Endothelial cell of umbilical vein (primary cell): ENCODE results near the gene TPP1. TPM values are rescaled to one million over a fixed set of nuclear protein-coding genes. Genes with fewer than 3 reads are reported as not detected.
A peak's percentile ranks its signal among the peaks of the same experiment; 100 is the strongest.

Experiments
- BruUV-seq: library from RNA; stranded (reverse); fragments of 400-500 nt; replicated peaks from 2 replicates; lab custom pipeline; 2021; lab: Mats Ljungman, UMichigan
- CTCF ChIA-PET: fragments of 300-600, 350-600 bp; sonication (Branson Sonifier 250); formaldehyde crosslinking; loops from one replicate; lab custom pipeline; 2021; ENCODE audit warnings: antibody characterized with exemption, inconsistent platforms; lab: Charles Lee
- POLR2A ChIA-PET: fragments of 300-600, 350-600 bp; sonication (Branson Sonifier 250); formaldehyde crosslinking; loops from one replicate; lab custom pipeline; 2021; ENCODE audit warnings: antibody characterized with exemption, inconsistent platforms; lab: Charles Lee
- DNase-seq: peaks from one replicate; pipeline ENCODE4 v3.0.0-alpha.2; 2011; ENCODE audit warnings: low read depth, low spot score
- FAIRE-seq: peaks from 2 replicates; lab custom pipeline; 2011; peaks lifted over from hg19 to GRCh38; lab: Jason Lieb, UNC
- H2AFZ ChIP-seq: 2 replicates; pipeline ENCODE4 v1.6.0; 2012; ENCODE audit warnings: low read depth, low read length, control low read depth, inconsistent platforms
- H3K27ac ChIP-seq: 2 replicates; pipeline ENCODE4 v1.5.1; 2011; ENCODE audit warnings: low read depth, mild to moderate bottlenecking, control low read depth, low read length, moderate library complexity; ENCODE audit not compliant: insufficient read depth
- H3K27me3 ChIP-seq, 2 experiments: 2 replicates each; pipeline versions ENCODE4 v1.6.0 to v1.6.1; 2011; ENCODE audit warnings: low read length in 2 of 2, mixed read lengths in 1 of 2; ENCODE audit not compliant: control insufficient read depth in 2 of 2, insufficient read depth in 2 of 2
- H3K36me3 ChIP-seq, 2 experiments: 2 replicates in 1 of 2; 3 replicates in 1 of 2; pipeline ENCODE4 v1.5.1; 2011; ENCODE audit warnings: low read length in 2 of 2, mild to moderate bottlenecking in 1 of 2, moderate library complexity in 1 of 2; ENCODE audit not compliant: control insufficient read depth in 2 of 2, insufficient read depth in 2 of 2; ENCODE audit errors: extremely low read depth in 1 of 2
- H3K4me1 ChIP-seq: 3 replicates; pipeline ENCODE4 v1.5.1; 2011; ENCODE audit warnings: mild to moderate bottlenecking, low read length; ENCODE audit not compliant: control insufficient read depth, insufficient read depth; ENCODE audit errors: extremely low read depth
- H3K4me2 ChIP-seq: 2 replicates; pipeline ENCODE4 v1.6.1; 2011; ENCODE audit warnings: low read length, control low read depth, mixed read lengths; ENCODE audit not compliant: insufficient read depth
- H3K4me3 ChIP-seq, 3 experiments: fragments of 200-600 bp in 1 of 3; sonication (generic), shearing (Covaris generic) in 1 of 3; replicated peaks in 1 of 3; 2 replicates each; pipeline ENCODE4 v1.5.1; 2011 to 2016; ENCODE audit warnings: control low read depth in 3 of 3, low read length in 3 of 3, mild to moderate bottlenecking in 2 of 3, inconsistent platforms in 1 of 3, low read depth in 1 of 3, moderate library complexity in 1 of 3; ENCODE audit not compliant: insufficient read depth in 1 of 3
- H3K79me2 ChIP-seq: 2 replicates; pipeline ENCODE4 v1.6.0; 2012; ENCODE audit warnings: low read length, inconsistent platforms; ENCODE audit not compliant: control insufficient read depth, insufficient read depth
- H3K9ac ChIP-seq: replicated peaks from 2 replicates; pipeline ENCODE3; 2011; ENCODE audit warnings: low read length, control low read depth; ENCODE audit not compliant: insufficient read depth; ENCODE audit errors: extremely low read depth
- H3K9me1 ChIP-seq: replicated peaks from 3 replicates; pipeline ENCODE4 v1.6.0; 2011; ENCODE audit warnings: mild to moderate bottlenecking, low read length; ENCODE audit not compliant: control insufficient read depth, insufficient read depth; ENCODE audit errors: extremely low read depth
- H3K9me3 ChIP-seq: replicated peaks from 2 replicates; pipeline ENCODE4 v1.5.1; 2012; ENCODE audit warnings: low read length, inconsistent platforms; ENCODE audit not compliant: control insufficient read depth, insufficient read depth
- H4K20me1 ChIP-seq: replicated peaks from 2 replicates; pipeline ENCODE3; 2011; ENCODE audit warnings: mild to moderate bottlenecking, low read length; ENCODE audit not compliant: control insufficient read depth, insufficient read depth; ENCODE audit errors: extremely low read depth
- EZH2 ChIP-seq: IDR thresholded peaks from 2 replicates; pipeline ENCODE4 v1.6.1; 2012; ENCODE audit warnings: borderline replicate concordance, low read depth, mild to moderate bottlenecking, moderate library complexity, low read length, inconsistent platforms; ENCODE audit not compliant: severe bottlenecking
- FOS ChIP-seq: IDR thresholded peaks from 2 replicates; pipeline ENCODE4 v1.6.1; 2011; ENCODE audit warnings: mild to moderate bottlenecking, low read length, moderate library complexity, borderline replicate concordance; ENCODE audit not compliant: insufficient read depth
- GATA2 ChIP-seq: IDR thresholded peaks from 2 replicates; pipeline ENCODE4 v1.7.0; 2011; ENCODE audit warnings: low read depth, mild to moderate bottlenecking, moderate library complexity, mixed read lengths, low read length; ENCODE audit not compliant: insufficient read length, insufficient read depth
- JUN ChIP-seq: IDR thresholded peaks from 2 replicates; pipeline ENCODE4 v1.6.1; 2011; ENCODE audit warnings: borderline replicate concordance, low read depth; ENCODE audit not compliant: insufficient read length, insufficient read depth
- MYC ChIP-seq: IDR thresholded peaks from one replicate; pipeline ENCODE4 v1.6.1; 2011; ENCODE audit warnings: mild to moderate bottlenecking, low read depth, low read length
- POLR2A ChIP-seq: IDR thresholded peaks from 2 replicates; pipeline ENCODE4 v1.6.1; 2012; ENCODE audit warnings: low read depth, mild to moderate bottlenecking, control low read depth, low read length
- POLR2AphosphoS5 ChIP-seq: IDR thresholded peaks from 2 replicates; pipeline ENCODE4 v1.6.1; 2012; ENCODE audit warnings: low read depth, mild to moderate bottlenecking, control low read depth, low read length, moderate library complexity; ENCODE audit not compliant: insufficient read depth
- dilution Hi-C: fragments of 300-500 bp; cut with MboI; formaldehyde crosslinking; loops from one replicate; pipeline ENCODE4 v1.15.0; 2019; ENCODE audit warnings: low sequenced_read_pairs; ENCODE audit not compliant: extremely low pct_ligation_motif_present
- intact Hi-C: fragments of 100-400 bp; cut with micrococcal nuclease; formaldehyde crosslinking; loops from one replicate; pipeline ENCODE4 v1.10.0; 2022
- polyA plus RNA-seq, 4 experiments: library from polyadenylated mRNA; depleted of rRNA in 3 of 4; stranded (reverse) in 3 of 4; unstranded in 1 of 4; fragments of >200 nt; gene quantifications; 2 replicates each; pipeline versions ENCODE4 v1.2.1 to v1.2.3, GENCODE V29; 2011 to 2012; ENCODE audit warnings: missing spikeins in 1 of 4
- total RNA-seq: library from RNA; stranded (reverse); gene quantifications from 2 replicates; pipeline ENCODE4 v1.2.3, GENCODE V29; 2021
- TF ChIP-seq, protein P1 (sequence below): IDR thresholded peaks from 2 replicates; pipeline ENCODE4 v1.6.1; 2011; ENCODE audit not compliant: insufficient read depth, insufficient read length
- TF ChIP-seq, protein P2 (sequence below), 2 donors: IDR thresholded peaks; 1 replicate in 1 of 2; 2 replicates in 1 of 2; pipeline ENCODE4 v1.5.1; 2011; ENCODE audit warnings: low read length in 2 of 2, mild to moderate bottlenecking in 2 of 2, moderate library complexity in 2 of 2, control low read depth in 1 of 2, inconsistent platforms in 1 of 2, low read depth in 1 of 2; ENCODE audit not compliant: insufficient read depth in 1 of 2; ENCODE audit errors: extremely low read depth in 1 of 2

Gene TPP1
- total and polyA plus RNA-seq, 2 donors (not counting 3 experiments of a cell fraction or from before 2014, with no cell fraction given), result 124 to 224 TPM

DNA sequence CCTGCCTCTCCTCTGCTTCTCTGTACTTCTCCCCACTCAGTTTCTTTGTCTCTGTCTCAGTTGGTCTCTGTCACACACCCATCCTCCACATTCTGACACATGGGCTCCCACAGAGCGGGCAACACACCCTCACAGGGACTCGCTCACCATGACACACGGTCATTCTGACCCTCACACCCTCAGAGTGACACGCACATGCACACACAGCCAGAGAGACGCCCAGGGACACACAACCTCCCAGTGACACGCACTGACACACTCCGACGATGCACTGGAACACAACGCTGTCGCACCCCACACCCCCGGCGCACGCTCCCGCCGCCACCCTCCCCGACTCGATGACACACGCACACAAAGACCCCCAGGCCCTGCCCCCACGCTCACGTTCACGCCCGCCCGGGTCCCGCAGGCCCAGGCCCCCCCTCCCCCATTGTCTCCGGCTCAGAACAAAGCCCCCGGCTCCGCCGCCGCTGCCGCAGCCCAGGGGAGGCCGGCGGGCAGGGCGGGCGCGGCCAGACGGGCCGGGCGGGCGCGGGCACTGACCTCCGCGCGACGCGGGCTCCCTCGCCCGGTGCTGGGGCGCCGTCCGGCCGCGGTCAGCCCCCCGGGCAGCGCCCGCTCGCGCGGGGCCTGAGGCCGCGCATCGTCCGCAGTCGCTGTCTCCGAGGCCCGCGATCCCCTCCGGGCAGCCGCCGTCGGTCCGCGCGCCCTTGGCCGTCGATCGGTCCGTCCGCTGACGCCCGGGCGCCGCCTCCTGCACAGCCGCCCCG lies 36.0 kb upstream of the TPP1 start:
- Histone ChIP-seq H3K4me1 (peaks cover 15% of the 10 kb centered on the region), H3K9me1 (no peaks in the 10 kb centered on the region), H3K9me3 (no peaks in the 10 kb centered on the region), H3K27me3 (no peaks in the 10 kb centered on the region), H3K79me2 (peaks cover 2% of the 10 kb centered on the region), H3K36me3 (no peaks in the 10 kb centered on the region), H3K4me2 (peak overlapping the region; percentile 51), H2AFZ (peak overlapping the region; percentile 45), H3K9ac (peak overlapping the region; percentile 33), H3K27ac (no peak overlapping the region), H4K20me1 (no peaks in the 10 kb centered on the region), H3K4me3 (peak overlapping the region in 2 of 3 experiments; percentile 44)
- dilution Hi-C loops (no loop called here), intact Hi-C loops (loop anchor here (1.0 kb wide), 1 partner anchor 9 kb away; no protein-coding TSS in a partner anchor)
- ChIA-PET CTCF (interaction anchor here (0.7 to 1.9 kb wide), 7 partner anchors 12 to 124 kb away, joined by 3 to 11 read pairs (median 4); partner anchors contain the start of gene MRPL17), POLR2A (interaction anchor here (0.8 kb wide), 1 partner anchor 44 kb away, joined by 3 read pairs; the partner anchor contains the start of gene TAF10)
- DNase-seq (peak; percentile 33), FAIRE-seq (no peak)
- TF ChIP-seq, protein P1, sequence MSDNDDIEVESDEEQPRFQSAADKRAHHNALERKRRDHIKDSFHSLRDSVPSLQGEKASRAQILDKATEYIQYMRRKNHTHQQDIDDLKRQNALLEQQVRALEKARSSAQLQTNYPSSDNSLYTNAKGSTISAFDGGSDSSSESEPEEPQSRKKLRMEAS, result no peak
- TF ChIP-seq POLR2AphosphoS5 (peak; percentile 32), POLR2A (peak; percentile 61)
- no TSS peak for BruUV-seq

DNA sequence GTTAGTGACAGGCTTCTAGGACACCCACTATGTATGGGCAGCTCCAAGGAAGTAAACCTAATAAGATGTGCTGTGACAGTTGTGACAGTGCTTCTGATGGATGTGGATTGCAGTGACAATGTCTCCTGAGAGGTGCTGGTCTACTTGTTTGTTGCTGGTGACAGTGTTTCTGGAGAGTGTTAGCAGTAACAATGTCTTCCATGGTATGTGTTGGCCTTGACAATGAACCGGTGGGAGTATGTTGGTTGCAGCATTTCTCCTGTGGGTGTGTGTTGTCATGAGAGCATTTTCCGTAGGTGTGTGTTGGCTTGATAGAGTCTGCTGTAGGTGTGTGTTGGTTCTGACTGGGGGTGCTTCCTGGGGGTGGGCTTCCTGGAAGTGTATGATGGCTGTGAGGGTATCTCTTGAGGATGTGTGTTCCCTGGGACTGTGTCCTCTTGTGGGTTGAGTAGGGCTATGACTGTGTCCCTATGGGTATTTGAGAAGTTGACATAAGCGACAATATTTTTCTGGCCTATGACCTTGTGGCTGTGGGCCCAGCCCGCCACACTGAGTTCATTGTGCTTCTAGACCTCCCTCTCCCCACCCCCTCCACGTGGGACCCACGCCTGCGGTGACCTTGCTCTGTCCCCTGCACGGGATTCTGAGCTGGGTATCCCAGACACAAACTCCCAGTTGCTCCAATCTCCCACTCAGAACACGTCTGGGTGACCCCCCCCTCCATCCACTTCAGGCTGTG lies 35.2 kb upstream of the TPP1 start:
- peak overlapping the region; percentile 51 for H3K4me2 ChIP-seq
- DNase-seq, result no peak
- H3K27me3 ChIP-seq, result no peaks in the 10 kb centered on the region
- no peaks in the 10 kb centered on the region for H3K9me1 ChIP-seq
- peak overlapping the region; percentile 33 for H3K9ac ChIP-seq
- no peak for FAIRE-seq
- peak overlapping the region in 2 of 3 experiments; percentile 44 for H3K4me3 ChIP-seq
- no peak for TF ChIP-seq GATA2
- TF ChIP-seq, protein P1, result no peak
- no peak for TF ChIP-seq MYC
- TF ChIP-seq POLR2A, result no peak
- no peak for TF ChIP-seq FOS
- TF ChIP-seq, protein P2, sequence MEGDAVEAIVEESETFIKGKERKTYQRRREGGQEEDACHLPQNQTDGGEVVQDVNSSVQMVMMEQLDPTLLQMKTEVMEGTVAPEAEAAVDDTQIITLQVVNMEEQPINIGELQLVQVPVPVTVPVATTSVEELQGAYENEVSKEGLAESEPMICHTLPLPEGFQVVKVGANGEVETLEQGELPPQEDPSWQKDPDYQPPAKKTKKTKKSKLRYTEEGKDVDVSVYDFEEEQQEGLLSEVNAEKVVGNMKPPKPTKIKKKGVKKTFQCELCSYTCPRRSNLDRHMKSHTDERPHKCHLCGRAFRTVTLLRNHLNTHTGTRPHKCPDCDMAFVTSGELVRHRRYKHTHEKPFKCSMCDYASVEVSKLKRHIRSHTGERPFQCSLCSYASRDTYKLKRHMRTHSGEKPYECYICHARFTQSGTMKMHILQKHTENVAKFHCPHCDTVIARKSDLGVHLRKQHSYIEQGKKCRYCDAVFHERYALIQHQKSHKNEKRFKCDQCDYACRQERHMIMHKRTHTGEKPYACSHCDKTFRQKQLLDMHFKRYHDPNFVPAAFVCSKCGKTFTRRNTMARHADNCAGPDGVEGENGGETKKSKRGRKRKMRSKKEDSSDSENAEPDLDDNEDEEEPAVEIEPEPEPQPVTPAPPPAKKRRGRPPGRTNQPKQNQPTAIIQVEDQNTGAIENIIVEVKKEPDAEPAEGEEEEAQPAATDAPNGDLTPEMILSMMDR (IDR thresholded peaks at IDR 0.05; ENCODE audit: extremely low read depth in 1 of 2, insufficient read depth in 1 of 2, low read depth in 1 of 2, low read length in 2 of 2), result no peak
- TF ChIP-seq POLR2AphosphoS5, result no peak
- no peak for TF ChIP-seq EZH2
- TF ChIP-seq JUN, result no peak
- peaks cover 2% of the 10 kb centered on the region for H3K79me2 ChIP-seq
- no peaks in the 10 kb centered on the region for H3K36me3 ChIP-seq
- BruUV-seq, result TSS peak; percentile 23
- dilution Hi-C loops (no loop called here), intact Hi-C loops (loop anchor here (1.0 kb wide), 1 partner anchor 8 kb away; no protein-coding TSS in a partner anchor)
- H3K4me1 ChIP-seq, result peaks cover 15% of the 10 kb centered on the region
- no peaks in the 10 kb centered on the region for H3K9me3 ChIP-seq
- ChIA-PET CTCF (interaction anchor here (0.9 to 1.5 kb wide), 3 partner anchors 20 to 124 kb away, joined by 4 read pairs; partner anchors contain the start of gene TPP1), POLR2A (interaction anchor here (0.8 kb wide), 1 partner anchor 43 kb away, joined by 3 read pairs; the partner anchor contains the start of gene TAF10)
- peak overlapping the region; percentile 45 for H2AFZ ChIP-seq
- no peak overlapping the region for H3K27ac ChIP-seq
- H4K20me1 ChIP-seq, result no peaks in the 10 kb centered on the region
